Measurements from ENCODE around the gene HAX1. TPM values are rescaled to one million over a fixed set of nuclear protein-coding genes. Genes with fewer than 3 reads are reported as not detected.
"Not testable (repeated sequence)": the region's sequence is repeated elsewhere in the genome, so short reads cannot be mapped to it uniquely, and the experiment has no call there.

The HAX1 gene
- total RNA-seq, 4 donors from 2014 or later = 66.0 to 88.3 (median 78.4) TPM

GRCh38 chr1:154301582-154301981 lies 29.2 kb downstream of the HAX1 start:
- DNase-seq (ENCODE audit: low spot score in 2 of 2) = no peak
- Histone ChIP-seq H3K4me1 (no peaks in the 10 kb centered on the region), H3K9me3 (no peaks in the 10 kb centered on the region), H3K4me3 (no peak overlapping the region), H3K36me3 (no peaks in the 10 kb centered on the region), H3K27ac (no peak overlapping the region), H3K27me3 (no peaks in the 10 kb centered on the region)
- TF ChIP-seq POLR2A (IDR thresholded peaks at IDR 0.05) (no peak), EP300 (IDR thresholded peaks at IDR 0.05) (no peak), POLR2AphosphoS5 (IDR thresholded peaks at IDR 0.05) (no peak), CTCF (IDR thresholded peaks at IDR 0.05) (no peak)
- WGBS = 94% methylated on average over 1 of the region's 1 CpG

GRCh38 chr1:154304664-154305337 lies 32.4 kb downstream of the HAX1 start:
- 79% methylated on average over 7 of the region's 9 CpGs for WGBS
- H3K27ac ChIP-seq = no peak overlapping the region
- TF ChIP-seq POLR2AphosphoS5 (IDR thresholded peaks at IDR 0.05) (no peak), CTCF (IDR thresholded peaks at IDR 0.05) (no peak)
- H3K27me3 ChIP-seq = no peaks in the 10 kb centered on the region
- no peak overlapping the region for H3K4me3 ChIP-seq
- H3K36me3 ChIP-seq = no peaks in the 10 kb centered on the region
- H3K4me1 ChIP-seq = no peaks in the 10 kb centered on the region
- no peak for DNase-seq (ENCODE audit: low spot score in 2 of 2)
- no peaks in the 10 kb centered on the region for H3K9me3 ChIP-seq

GRCh38 chr1:154306151-154306550 lies 33.7 kb downstream of the HAX1 start:
- DNase-seq (ENCODE audit: low spot score in 2 of 2) = no peak
- H3K9me3 ChIP-seq = no peaks in the 10 kb centered on the region
- H3K4me3 ChIP-seq = no peak overlapping the region
- TF ChIP-seq POLR2A (IDR thresholded peaks at IDR 0.05) = no peak
- no peaks in the 10 kb centered on the region for H3K4me1 ChIP-seq
- 81% methylated on average over 3 of the region's 3 CpGs for WGBS
- H3K27me3 ChIP-seq = no peaks in the 10 kb centered on the region
- H3K27ac ChIP-seq = no peak overlapping the region
- no peaks in the 10 kb centered on the region for H3K36me3 ChIP-seq

- not testable (repeated sequence) for H3K9me3 ChIP-seq; H3K36me3 ChIP-seq; DNase-seq (ENCODE audit: low spot score in 2 of 2); H3K4me3 ChIP-seq; H3K27me3 ChIP-seq; H3K27ac ChIP-seq; H3K4me1 ChIP-seq
- 34% methylated on average over 4 of the region's 4 CpGs for WGBS
These were observed 35.3 kb downstream of the HAX1 start for GRCh38 chr1:154307670-154308270.

- H3K4me1 ChIP-seq; H3K36me3 ChIP-seq; H3K27me3 ChIP-seq; DNase-seq (ENCODE audit: low spot score in 2 of 2); H3K27ac ChIP-seq; H3K4me3 ChIP-seq; H3K9me3 ChIP-seq: not testable (repeated sequence)
- 87% methylated on average over 7 of the region's 7 CpGs for WGBS
These were observed 36.7 kb downstream of the HAX1 start for GRCh38 chr1:154309136-154309535.

GRCh38 chr1:154312229-154313065 lies 40.0 kb downstream of the HAX1 start:
- not testable (repeated sequence) for H3K27ac ChIP-seq; H3K4me1 ChIP-seq; H3K9me3 ChIP-seq; DNase-seq (ENCODE audit: low spot score in 2 of 2); H3K4me3 ChIP-seq; H3K27me3 ChIP-seq; H3K36me3 ChIP-seq
- 89% methylated on average over 13 of the region's 13 CpGs for WGBS

- 72% methylated on average over 10 of the region's 10 CpGs for WGBS
- Histone ChIP-seq H3K9me3 (no peaks in the 10 kb centered on the region), H3K4me1 (no peaks in the 10 kb centered on the region), H3K27me3 (no peaks in the 10 kb centered on the region), H3K27ac (no peak overlapping the region), H3K36me3 (no peaks in the 10 kb centered on the region), H3K4me3 (no peak overlapping the region)
- DNase-seq (ENCODE audit: low spot score in 2 of 2) = no peak
- TF ChIP-seq CTCF (IDR thresholded peaks at IDR 0.05) = no peak
- no peak for TF ChIP-seq EP300 (IDR thresholded peaks at IDR 0.05)
- TF ChIP-seq POLR2AphosphoS5 (IDR thresholded peaks at IDR 0.05) = no peak
- TF ChIP-seq POLR2A (IDR thresholded peaks at IDR 0.05) = no peak
These were observed 40.6 kb downstream of the HAX1 start for GRCh38 chr1:154313066-154313356.

GRCh38 chr1:154314226-154314625 lies 41.8 kb downstream of the HAX1 start:
- not testable (repeated sequence) for DNase-seq (ENCODE audit: low spot score in 2 of 2); H3K36me3 ChIP-seq; H3K27me3 ChIP-seq; H3K27ac ChIP-seq; H3K4me1 ChIP-seq; H3K9me3 ChIP-seq; H3K4me3 ChIP-seq
- WGBS = 75% methylated on average over 3 of the region's 3 CpGs

All from suprapubic skin (tissue), 4 donors.